ENCODE data around the gene DHPS. TPM values are rescaled to one million over a fixed set of nuclear protein-coding genes. Genes with fewer than 3 reads are reported as not detected.
A peak's percentile ranks its signal among the peaks of the same experiment; 100 is the strongest.

Gene DHPS
- total and polyA plus RNA-seq, 2 of the 13 experiments (the other 11 are each of a cell fraction or from before 2014, with no cell fraction given), result 43.3 to 84.3 TPM

DNA sequence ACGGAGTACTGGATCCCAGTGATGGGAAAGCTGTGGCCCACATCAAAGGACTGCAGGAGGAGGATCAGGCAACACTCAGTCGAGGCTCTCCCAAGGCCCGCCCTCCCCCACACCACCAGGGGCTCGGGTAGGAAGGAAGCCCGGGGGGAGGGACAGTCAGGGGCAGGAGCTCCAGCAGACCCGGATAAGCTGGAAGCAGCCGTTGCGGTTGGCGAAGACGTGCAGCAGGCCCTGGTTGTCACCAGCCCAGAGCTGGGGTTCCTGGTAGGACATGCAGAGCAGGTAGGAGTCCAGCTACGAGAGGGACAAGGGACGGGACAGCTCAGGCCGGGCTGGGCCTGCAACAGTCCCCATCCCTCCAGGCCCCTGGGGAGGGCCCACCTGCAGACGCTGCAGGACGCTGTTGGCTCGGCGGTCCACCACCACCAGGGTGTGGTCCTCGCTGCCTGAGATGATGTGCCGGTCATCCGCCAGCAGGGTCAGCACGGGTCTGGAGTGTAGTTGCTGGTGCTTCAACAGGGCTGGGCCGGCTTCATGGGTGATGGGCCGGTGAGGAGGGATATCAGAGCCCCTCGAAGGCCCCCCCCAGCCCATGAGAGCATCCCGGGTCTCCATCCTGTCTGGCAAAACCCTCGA, 8.0 kb upstream of the DHPS start:
- no peak for FAIRE-seq
- intact Hi-C loops (cut with micrococcal nuclease; ENCODE audit: unreplicated experiment), result no loop called here
- CTCF ChIA-PET (ENCODE audit: low intra/inter-chr PET ratio, low total read pairs), result no interaction called here

DNA sequence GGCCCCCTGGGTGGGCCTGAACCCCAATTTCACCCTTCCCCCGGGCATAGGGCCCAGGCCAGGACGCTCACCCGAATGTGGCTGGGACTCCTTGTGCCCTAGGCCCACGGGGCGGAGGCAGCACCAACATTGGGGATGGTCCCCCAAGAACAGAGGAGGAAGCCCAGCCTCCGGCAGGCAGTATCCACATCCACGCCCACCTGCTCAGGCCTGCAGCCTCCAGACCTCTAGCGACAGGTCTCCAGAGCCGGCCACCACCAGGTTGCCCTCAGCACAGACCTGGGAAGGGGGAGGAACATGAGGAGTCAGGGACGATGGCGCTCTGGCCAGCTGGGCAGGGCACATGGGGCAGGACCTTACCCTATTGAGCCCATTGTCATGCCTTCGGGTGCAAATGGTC, 7.3 kb upstream of the DHPS start:
- BruUV-seq (replicated peaks), result no TSS peak
- no peaks in the 10 kb centered on the region for H3K79me2 ChIP-seq (ENCODE audit: insufficient read depth, low read length)
- H2AFZ ChIP-seq (ENCODE audit: low read length), result no peak overlapping the region
- no peaks in the 10 kb centered on the region for H3K4me1 ChIP-seq (ENCODE audit: insufficient read depth, low read length)
- no peak overlapping the region for H3K4me3 ChIP-seq (replicated peaks in 1 of 3; ENCODE audit: insufficient read depth in 1 of 3, low read depth in 2 of 3, low read length in 3 of 3)
- intact Hi-C loops (cut with micrococcal nuclease; ENCODE audit: unreplicated experiment), result no loop called here
- DNase-seq (ENCODE audit: low spot score) (no peak), ATAC-seq (no peak; the same call in 2 of the 3 replicates), FAIRE-seq (no peak)
- H3K4me2 ChIP-seq (ENCODE audit: low read depth, low read length), result no peak overlapping the region
- no peaks in the 10 kb centered on the region for H4K20me1 ChIP-seq (ENCODE audit: insufficient read depth, low read length)
- no peaks in the 10 kb centered on the region for H3K27me3 ChIP-seq (ENCODE audit: control insufficient read depth in 1 of 2, insufficient read depth in 2 of 2, low read length in 2 of 2)
- in situ Hi-C loops (cut with HindIII; ENCODE audit: extremely low pct_ligation_motif_present, low pct_unique_long_range_greater_than_20kb), result no loop called here
- H3K9ac ChIP-seq (ENCODE audit: insufficient read depth, low read depth, low read length), result no peak overlapping the region
- H3K36me3 ChIP-seq (replicated peaks in 1 of 2; ENCODE audit: control insufficient read depth in 1 of 2, insufficient read depth in 2 of 2, low read length in 2 of 2), result peaks cover 0 to 5% of the 10 kb centered on the region in 2 experiments; a peak in 1 of 5 replicates
- POLR2A ChIA-PET, result no interaction called here
- 94% methylated on average over 7 of the region's 12 CpGs for WGBS (ENCODE audit: low lambda C conversion rate)
- CTCF ChIA-PET (ENCODE audit: low intra/inter-chr PET ratio, low total read pairs), result no interaction called here
- H3K9me3 ChIP-seq (ENCODE audit: low read length), result no peaks in the 10 kb centered on the region
- TF ChIP-seq AGO2 (optimal IDR thresholded peaks at IDR 0.05; ENCODE audit: low read depth, low read length) (peak; percentile 50), THAP11 (CRISPR knock-in tag; IDR thresholded peaks at IDR 0.05) (no peak), ZNF121 (CRISPR knock-in tag; IDR thresholded peaks at IDR 0.05) (no peak), ZNF205 (CRISPR knock-in tag; IDR thresholded peaks at IDR 0.05) (no peak), XBP1 (CRISPR knock-in tag; IDR thresholded peaks at IDR 0.05) (no peak), HDAC2 (CRISPR knock-in tag; IDR thresholded peaks at IDR 0.05) (no peak)
- H3K27ac ChIP-seq (ENCODE audit: extremely low read length, insufficient read depth, low read length), result no peak overlapping the region

More for the DNA sequence above, 8.0 kb upstream of the DHPS start:
- H4K20me1 ChIP-seq (ENCODE audit: insufficient read depth, low read length), result no peaks in the 10 kb centered on the region
- no peak overlapping the region for H3K4me3 ChIP-seq (replicated peaks in 1 of 3; ENCODE audit: insufficient read depth in 1 of 3, low read depth in 2 of 3, low read length in 3 of 3)
- H3K4me2 ChIP-seq (ENCODE audit: low read depth, low read length), result no peak overlapping the region
- H3K79me2 ChIP-seq (ENCODE audit: insufficient read depth, low read length), result no peaks in the 10 kb centered on the region
- no peak overlapping the region for H3K27ac ChIP-seq (ENCODE audit: extremely low read length, insufficient read depth, low read length)
- no TSS peak for BruUV-seq (replicated peaks)
- no peaks in the 10 kb centered on the region for H3K27me3 ChIP-seq (ENCODE audit: control insufficient read depth in 1 of 2, insufficient read depth in 2 of 2, low read length in 2 of 2)
- POLR2A ChIA-PET, result no interaction called here
- H2AFZ ChIP-seq (ENCODE audit: low read length), result no peak overlapping the region
- in situ Hi-C loops (cut with HindIII; ENCODE audit: extremely low pct_ligation_motif_present, low pct_unique_long_range_greater_than_20kb), result no loop called here
- no peaks in the 10 kb centered on the region for H3K9me3 ChIP-seq (ENCODE audit: low read length)
- no peak for TF ChIP-seq SRSF9 (IDR thresholded peaks at IDR 0.05; ENCODE audit: borderline replicate concordance, insufficient read depth, low read depth, low read length, poor library complexity, severe bottlenecking)
- TF ChIP-seq ONECUT2 (CRISPR knock-in tag; IDR thresholded peaks at IDR 0.05), result no peak
- TF ChIP-seq ZNF382 (CRISPR knock-in tag; IDR thresholded peaks at IDR 0.05; ENCODE audit: borderline replicate concordance), result no peak
- TF ChIP-seq SNRNP70 (IDR thresholded peaks at IDR 0.05; ENCODE audit: low read depth, low read length), result no peak
- TF ChIP-seq HNF4G (IDR thresholded peaks at IDR 0.05; ENCODE audit: borderline replicate concordance, low read depth, low read length), result no peak
- TF ChIP-seq HNF4G (CRISPR knock-in tag; IDR thresholded peaks at IDR 0.05; ENCODE audit: borderline replicate concordance, low read depth), result no peak
- ATAC-seq (peak; percentile 20; the same call in 2 of the 3 replicates), DNase-seq (ENCODE audit: low spot score) (no peak)
- H3K9ac ChIP-seq (ENCODE audit: insufficient read depth, low read depth, low read length), result no peak overlapping the region
- H3K4me1 ChIP-seq (ENCODE audit: insufficient read depth, low read length), result no peaks in the 10 kb centered on the region
- WGBS (ENCODE audit: low lambda C conversion rate), result 96% methylated on average over 11 of the region's 26 CpGs
- H3K36me3 ChIP-seq (replicated peaks in 1 of 2; ENCODE audit: control insufficient read depth in 1 of 2, insufficient read depth in 2 of 2, low read length in 2 of 2), result peaks cover 0 to 5% of the 10 kb centered on the region in 2 experiments; a peak in 1 of 5 replicates
